ENCODE measurements around the gene MARK2. TPM values are rescaled to one million over a fixed set of nuclear protein-coding genes. Genes with fewer than 3 reads are reported as not detected.

MARK2 gene
- polyA plus RNA-seq, 12 donors, result 15.8 to 37.4 (median 17.8) TPM; not detected in 1

GRCh38 chr11:63879598-63880402 is 40.9 kb downstream of the MARK2 start:
- DNase-seq, result no peak

- no peak for DNase-seq
Measured at GRCh38 chr11:63880403-63880790, 41.5 kb downstream of the MARK2 start.

GRCh38 chr11:63882555-63883242 is 43.8 kb downstream of the MARK2 start:
- DNase-seq, result no peak

- no peak for DNase-seq
Measured at GRCh38 chr11:63883791-63884190, 44.9 kb downstream of the MARK2 start.

- no peak for DNase-seq
Measured at GRCh38 chr11:63884196-63884932, 45.5 kb downstream of the MARK2 start.

GRCh38 chr11:63887386-63887999 is 48.6 kb downstream of the MARK2 start:
- DNase-seq, result no peak

- DNase-seq, result no peak
Measured at GRCh38 chr11:63888170-63889086, 49.5 kb downstream of the MARK2 start.

GRCh38 chr11:63889344-63889743 is 50.4 kb downstream of the MARK2 start:
- DNase-seq, result no peak

- DNase-seq, result no peak
Measured at GRCh38 chr11:63890368-63890767, 51.5 kb downstream of the MARK2 start.

GRCh38 chr11:63892228-63892627 is 53.3 kb downstream of the MARK2 start:
- DNase-seq, result no peak

GRCh38 chr11:63893355-63893754 is 54.4 kb downstream of the MARK2 start:
- DNase-seq, result no peak

GRCh38 chr11:63896071-63896470 is 57.2 kb downstream of the MARK2 start:
- DNase-seq, result no peak

GRCh38 chr11:63897459-63898146 is 58.7 kb downstream of the MARK2 start:
- DNase-seq, result no peak

- no peak for DNase-seq
Measured at GRCh38 chr11:63901660-63902059, 62.8 kb downstream of the MARK2 start.

- no peak for DNase-seq
Measured at GRCh38 chr11:63903884-63904283, 65.0 kb downstream of the MARK2 start.

GRCh38 chr11:63904743-63905142 is 65.8 kb downstream of the MARK2 start:
- DNase-seq, result no peak

- DNase-seq, result no peak
Measured at GRCh38 chr11:63905179-63905578, 66.3 kb downstream of the MARK2 start.

GRCh38 chr11:63906087-63906486 is 67.2 kb downstream of the MARK2 start:
- no peak for DNase-seq

- DNase-seq, result no peak
Measured at GRCh38 chr11:63906585-63906984, 67.7 kb downstream of the MARK2 start.

- no peak for DNase-seq
Measured at GRCh38 chr11:63907063-63907462, 68.2 kb downstream of the MARK2 start.

Measured in muscle of arm (tissue), 12 donors.